SK-N-SH (cell line): ENCODE results near the gene MEI1. TPM values are rescaled to one million over a fixed set of nuclear protein-coding genes. Genes with fewer than 3 reads are reported as not detected.

Experiments used
- CTCF ChIA-PET: fragments of 300-600, 350-600 bp; formaldehyde crosslinking; extraction: SDS; loops from one replicate; lab custom pipeline; 2021; lab: Yijun Ruan, JAX
- POLR2A ChIA-PET: fragments of 350-600 bp; sonication (Branson Sonifier 250); formaldehyde crosslinking; extraction: SDS; loops from one replicate; lab custom pipeline; 2020; ENCODE audit warnings: antibody characterized with exemption, inconsistent platforms; lab: Yijun Ruan, JAX
- DNase-seq: peaks from one replicate; pipeline ENCODE4 v3.0.0; 2012
- H2AFZ ChIP-seq: fragments of 200-600 bp; sonication (generic); 2 replicates; pipeline ENCODE4 v1.8.1; 2016; ENCODE audit warnings: antibody characterized with exemption, mild to moderate bottlenecking, low read depth
- H3F3A ChIP-seq: fragments of 200-600 bp; sonication (generic); replicated peaks from 2 replicates; pipeline ENCODE3; 2016; ENCODE audit warnings: antibody characterized with exemption, mild to moderate bottlenecking; ENCODE audit not compliant: insufficient read depth
- H3K27ac ChIP-seq, 2 experiments: fragments of 200-500 bp in 1 of 2; fragments of 200-600 bp in 1 of 2; sonication (Bioruptor generic) in 1 of 2; sonication (generic), shearing (Covaris generic) in 1 of 2; 2 replicates each; pipeline versions ENCODE4 v1.5.1 to v1.6.1; 2014 to 2016; ENCODE audit warnings: low read depth in 2 of 2, inconsistent platforms in 1 of 2, low read length in 1 of 2, mild to moderate bottlenecking in 1 of 2, mixed read lengths in 1 of 2
- H3K27me3 ChIP-seq: fragments of 200-600 bp; sonication (generic), shearing (Covaris generic); 2 replicates; pipeline ENCODE4 v1.6.1; 2016; ENCODE audit warnings: mixed run types; ENCODE audit not compliant: insufficient read depth
- H3K36me3 ChIP-seq, 2 experiments: fragments of 200-500 bp in 1 of 2; fragments of 200-600 bp in 1 of 2; sonication (Bioruptor generic) in 1 of 2; sonication (generic) in 1 of 2; replicated peaks in 1 of 2; 2 replicates each; pipeline versions ENCODE3 to v1.5.1; 2014 to 2016; ENCODE audit warnings: low read length in 1 of 2, mild to moderate bottlenecking in 1 of 2; ENCODE audit not compliant: insufficient read depth in 2 of 2, control insufficient read depth in 1 of 2
- H3K4me1 ChIP-seq, 2 experiments: fragments of 200-500 bp in 1 of 2; fragments of 200-600 bp in 1 of 2; sonication (Bioruptor generic) in 1 of 2; sonication (generic), shearing (Covaris generic) in 1 of 2; 2 replicates each; pipeline versions ENCODE4 v1.5.1 to v1.6.1; 2014 to 2016; ENCODE audit warnings: low read depth in 1 of 2, low read length in 1 of 2, mixed run types in 1 of 2; ENCODE audit not compliant: insufficient read depth in 2 of 2, control insufficient read depth in 1 of 2
- H3K4me2 ChIP-seq: fragments of 200-600 bp; sonication (generic), shearing (Covaris generic); 2 replicates; pipeline ENCODE4 v1.6.1; 2017; ENCODE audit warnings: mixed run types
- H3K4me3 ChIP-seq, 2 experiments: fragments of 200-500 bp in 1 of 2; fragments of 200-600 bp in 1 of 2; sonication (Bioruptor generic) in 1 of 2; sonication (generic), shearing (Covaris generic) in 1 of 2; 2 replicates each; pipeline versions ENCODE4 v1.5.1 to v1.8.1; 2014 to 2016; ENCODE audit warnings: low read depth in 2 of 2, inconsistent platforms in 1 of 2, low read length in 1 of 2, mild to moderate bottlenecking in 1 of 2, mixed read lengths in 1 of 2, moderate library complexity in 1 of 2
- H3K79me2 ChIP-seq: fragments of 200-600 bp; sonication (generic); 2 replicates; pipeline ENCODE4 v1.8.1; 2017; ENCODE audit warnings: mild to moderate bottlenecking; ENCODE audit not compliant: insufficient read depth
- H3K9ac ChIP-seq: fragments of 200-600 bp; sonication (generic); 2 replicates; pipeline ENCODE4 v1.6.1; 2017; ENCODE audit warnings: mixed run types
- H3K9me2 ChIP-seq: fragments of 200-600 bp; sonication (generic); 2 replicates; pipeline ENCODE4 v1.6.1; 2017; ENCODE audit warnings: mixed run types
- H3K9me3 ChIP-seq: fragments of 200-600 bp; sonication (generic); 2 replicates; pipeline ENCODE4 v1.6.1; 2017; ENCODE audit warnings: mixed run types, mild to moderate bottlenecking, moderate library complexity
- H4K20me1 ChIP-seq: fragments of 200-600 bp; sonication (generic); 2 replicates; pipeline ENCODE4 v1.6.1; 2017; ENCODE audit warnings: mild to moderate bottlenecking, mixed run types; ENCODE audit not compliant: insufficient read depth
- CHD2 ChIP-seq: fragments of 150-350 bp; IDR thresholded peaks from 2 replicates; pipeline ENCODE4 v1.6.1; 2018; ENCODE audit warnings: low read length; ENCODE audit not compliant: partially characterized antibody
- ELF1 ChIP-seq: IDR thresholded peaks from 2 replicates; pipeline ENCODE4 v1.4.0; 2012
- FOSL2 ChIP-seq: IDR thresholded peaks from 2 replicates; pipeline ENCODE4 v1.4.0; 2012; ENCODE audit warnings: low read depth, mild to moderate bottlenecking, moderate library complexity, borderline replicate concordance
- FOXM1 ChIP-seq: IDR thresholded peaks from 2 replicates; pipeline ENCODE4 v1.4.0; 2012; ENCODE audit warnings: low read depth, mild to moderate bottlenecking
- POLR2AphosphoS5 ChIP-seq: IDR thresholded peaks from 2 replicates; pipeline ENCODE4 v1.6.1; 2012; ENCODE audit warnings: low read depth, low read length
- RCOR1 ChIP-seq: fragments of 150-350 bp; IDR thresholded peaks from 2 replicates; pipeline ENCODE4 v1.6.1; 2017; ENCODE audit warnings: antibody characterized with exemption, low read length
- RFX5 ChIP-seq: IDR thresholded peaks from 2 replicates; pipeline ENCODE4 v1.6.1; 2012; ENCODE audit warnings: mild to moderate bottlenecking, improper control_type of control experiment, low read length
- SIN3A ChIP-seq: IDR thresholded peaks from 2 replicates; pipeline ENCODE4 v1.6.1; 2012; ENCODE audit warnings: low read depth, mild to moderate bottlenecking, low read length, moderate library complexity, borderline replicate concordance
- TCF12 ChIP-seq: IDR thresholded peaks from 2 replicates; pipeline ENCODE4 v1.4.0; 2012
- TEAD4 ChIP-seq: IDR thresholded peaks from 2 replicates; pipeline ENCODE4 v1.4.0; 2012; ENCODE audit warnings: mild to moderate bottlenecking, borderline replicate concordance; ENCODE audit not compliant: insufficient read depth
- YY1 ChIP-seq: IDR thresholded peaks from 2 replicates; pipeline ENCODE4 v1.4.0; 2012; ENCODE audit warnings: low read depth, mild to moderate bottlenecking
- WGBS: methylation state at CpG from one replicate; pipeline ENCODE4 v1.1.6; 2017; ENCODE audit warnings: low lambda C conversion rate; 5-methylcytosine and 5-hydroxymethylcytosine counted together
- polyA plus RNA-seq, 3 experiments: library from polyadenylated mRNA; depleted of rRNA; stranded (reverse); fragments of >200 nt; gene quantifications; 2 replicates each; pipeline ENCODE4 v1.2.3, GENCODE V29; 2012
- TF ChIP-seq, protein P1 (sequence below): IDR thresholded peaks from 2 replicates; pipeline ENCODE4; 2012
- TF ChIP-seq, protein P2 (sequence below): IDR thresholded peaks from 2 replicates; pipeline ENCODE4 v1.4.0; 2012; ENCODE audit warnings: low read depth, borderline replicate concordance
- TF ChIP-seq, protein P3 (sequence below): IDR thresholded peaks from 2 replicates; pipeline ENCODE4 v1.4.0; 2012; ENCODE audit warnings: low read depth

The MEI1 gene
- polyA plus RNA-seq, 1 of the 3 experiments (the other 2 are of a cell fraction), result not detected

DNA sequence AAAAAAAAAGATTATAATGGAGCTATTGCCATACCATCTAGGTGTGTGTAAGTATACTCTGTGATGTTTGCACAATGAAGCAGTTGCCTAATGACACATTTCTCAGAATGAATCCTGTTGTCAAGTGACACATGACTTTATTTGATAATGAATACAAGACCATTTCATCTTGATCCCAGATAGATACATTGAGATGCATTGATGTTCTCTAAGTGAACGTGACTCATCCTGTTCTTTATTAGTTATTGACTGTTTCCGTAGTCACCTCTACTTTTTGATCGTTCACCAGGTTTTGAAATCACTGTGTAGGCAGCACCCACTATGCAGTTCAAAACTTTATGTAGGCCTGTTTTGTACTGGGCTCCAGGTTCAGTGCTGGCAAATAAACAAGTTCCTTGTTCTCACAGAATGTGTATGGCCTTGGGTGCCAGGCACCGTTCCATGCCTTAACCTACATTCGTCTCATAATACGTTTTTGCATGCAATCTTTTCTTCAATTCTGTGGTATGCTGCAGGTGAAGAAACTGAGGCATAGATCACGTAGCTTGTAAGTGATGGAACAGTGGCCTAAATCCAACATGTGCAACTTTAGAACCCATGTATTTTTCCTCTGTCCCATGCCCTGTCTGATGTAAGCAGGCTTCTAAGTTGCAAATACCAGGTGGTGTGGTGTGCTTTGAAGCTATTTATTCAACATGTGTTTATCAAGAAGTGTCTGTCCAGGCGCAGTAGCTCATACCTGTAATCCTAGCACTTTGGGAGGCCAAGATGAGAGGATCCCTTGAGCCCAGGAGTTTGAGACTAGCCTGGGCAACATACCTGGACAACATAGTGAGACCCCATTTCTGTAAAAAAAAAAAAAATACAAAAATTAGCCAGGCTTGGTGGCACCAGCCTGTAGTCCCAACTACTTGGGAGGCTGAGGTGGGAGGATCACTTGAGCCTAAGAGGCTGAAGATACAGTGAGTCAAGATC lies 144.0 kb downstream of the MEI1 start:
- TF ChIP-seq ELF1 (no peak), TEAD4 (no peak), CHD2 (no peak), RFX5 (no peak)
- TF ChIP-seq, protein P1, sequence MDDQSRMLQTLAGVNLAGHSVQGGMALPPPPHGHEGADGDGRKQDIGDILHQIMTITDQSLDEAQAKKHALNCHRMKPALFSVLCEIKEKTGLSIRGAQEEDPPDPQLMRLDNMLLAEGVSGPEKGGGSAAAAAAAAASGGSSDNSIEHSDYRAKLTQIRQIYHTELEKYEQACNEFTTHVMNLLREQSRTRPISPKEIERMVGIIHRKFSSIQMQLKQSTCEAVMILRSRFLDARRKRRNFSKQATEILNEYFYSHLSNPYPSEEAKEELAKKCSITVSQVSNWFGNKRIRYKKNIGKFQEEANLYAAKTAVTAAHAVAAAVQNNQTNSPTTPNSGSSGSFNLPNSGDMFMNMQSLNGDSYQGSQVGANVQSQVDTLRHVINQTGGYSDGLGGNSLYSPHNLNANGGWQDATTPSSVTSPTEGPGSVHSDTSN, result no peak
- TF ChIP-seq, protein P2, sequence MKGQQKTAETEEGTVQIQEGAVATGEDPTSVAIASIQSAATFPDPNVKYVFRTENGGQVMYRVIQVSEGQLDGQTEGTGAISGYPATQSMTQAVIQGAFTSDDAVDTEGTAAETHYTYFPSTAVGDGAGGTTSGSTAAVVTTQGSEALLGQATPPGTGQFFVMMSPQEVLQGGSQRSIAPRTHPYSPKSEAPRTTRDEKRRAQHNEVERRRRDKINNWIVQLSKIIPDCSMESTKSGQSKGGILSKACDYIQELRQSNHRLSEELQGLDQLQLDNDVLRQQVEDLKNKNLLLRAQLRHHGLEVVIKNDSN, result no peak
- TF ChIP-seq, all 33 proteins: peak for 0
- H3K9me3 ChIP-seq, result no peaks in the 10 kb centered on the region
- no peak overlapping the region for H3K9ac ChIP-seq
- H3K4me2 ChIP-seq, result no peak overlapping the region
- H3K79me2 ChIP-seq, result no peaks in the 10 kb centered on the region
- 96% methylated on average over 8 of the region's 8 CpGs for WGBS
- CTCF ChIA-PET, result interaction anchor here (1.4 kb wide), 1 partner anchor 146 kb away, joined by 4 read pairs; no protein-coding TSS in a partner anchor
- peaks cover 0 to 3% of the 10 kb centered on the region in 2 experiments; a peak in 1 of 4 replicates for H3K4me1 ChIP-seq
- DNase-seq, result no peak
- no peak overlapping the region for H3K27ac ChIP-seq
- H3K9me2 ChIP-seq, result no peaks in the 10 kb centered on the region
- H3F3A ChIP-seq, result no peaks in the 10 kb centered on the region
- no peak overlapping the region for H3K4me3 ChIP-seq
- no peak overlapping the region for H2AFZ ChIP-seq
- H3K27me3 ChIP-seq, result no peaks in the 10 kb centered on the region
- H4K20me1 ChIP-seq, result no peaks in the 10 kb centered on the region
- H3K36me3 ChIP-seq, result no peaks in the 10 kb centered on the region
- POLR2A ChIA-PET, result no interaction called here

DNA sequence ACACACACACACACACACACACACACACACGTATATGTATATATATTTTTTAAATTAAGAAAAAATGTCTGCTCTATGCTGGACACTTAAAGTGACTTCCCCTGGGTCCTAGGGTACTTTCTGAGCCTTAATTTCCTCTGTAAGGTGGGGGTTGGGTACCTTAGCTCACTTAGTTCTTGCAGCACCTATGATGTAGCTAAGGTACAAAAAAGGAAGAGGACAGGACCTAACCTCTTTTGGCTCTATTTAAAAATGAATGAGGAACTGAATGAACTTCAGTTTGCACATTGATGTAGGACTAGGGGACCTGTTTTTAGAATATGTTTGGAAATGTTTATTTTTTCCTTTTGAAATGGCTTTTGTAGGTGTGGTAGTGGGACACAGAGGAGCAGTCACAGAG lies 144.7 kb downstream of the MEI1 start:
- 94% methylated on average over 1 of the region's 1 CpG for WGBS
- no peak overlapping the region for H2AFZ ChIP-seq
- H3K9me3 ChIP-seq, result no peaks in the 10 kb centered on the region
- H3K4me3 ChIP-seq, result no peak overlapping the region
- H3K9ac ChIP-seq, result no peak overlapping the region
- POLR2A ChIA-PET, result no interaction called here
- CTCF ChIA-PET, result no interaction called here
- no peaks in the 10 kb centered on the region for H3F3A ChIP-seq
- peaks cover 0 to 3% of the 10 kb centered on the region in 2 experiments; a peak in 1 of 4 replicates for H3K4me1 ChIP-seq
- H3K79me2 ChIP-seq, result no peaks in the 10 kb centered on the region
- no peaks in the 10 kb centered on the region for H4K20me1 ChIP-seq
- TF ChIP-seq RFX5, result no peak
- no peak for TF ChIP-seq POLR2AphosphoS5
- no peak for TF ChIP-seq CHD2
- TF ChIP-seq, protein P1, result no peak
- TF ChIP-seq FOSL2, result no peak
- TF ChIP-seq SIN3A, result no peak
- no peak for TF ChIP-seq ELF1
- no peak for TF ChIP-seq RCOR1
- no peak for TF ChIP-seq YY1
- no peak for TF ChIP-seq FOXM1
- no peak for TF ChIP-seq TCF12
- TF ChIP-seq, protein P3, sequence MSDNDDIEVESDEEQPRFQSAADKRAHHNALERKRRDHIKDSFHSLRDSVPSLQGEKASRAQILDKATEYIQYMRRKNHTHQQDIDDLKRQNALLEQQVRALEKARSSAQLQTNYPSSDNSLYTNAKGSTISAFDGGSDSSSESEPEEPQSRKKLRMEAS, result no peak
- no peaks in the 10 kb centered on the region for H3K36me3 ChIP-seq
- no peaks in the 10 kb centered on the region for H3K9me2 ChIP-seq
- DNase-seq, result no peak
- H3K27ac ChIP-seq, result no peak overlapping the region
- no peak overlapping the region for H3K4me2 ChIP-seq
- no peaks in the 10 kb centered on the region for H3K27me3 ChIP-seq
